Hair follicle dermal papilla cell (primary cell): ENCODE results near the gene C1QL1. TPM values are rescaled to one million over a fixed set of nuclear protein-coding genes. Genes with fewer than 3 reads are reported as not detected.
A peak's percentile ranks its signal among the peaks of the same experiment; 100 is the strongest.

ENCODE experiments used
- small RNA-seq: library from RNA; depleted of rRNA; stranded (forward); fragments of <200 nt; gene quantifications from one replicate; pipeline ENCODE3, GENCODE V24; 2012
- total RNA-seq: library from RNA; depleted of rRNA; stranded (reverse); fragments of >200 nt; gene quantifications from 2 replicates; pipeline ENCODE4 v1.2.3, GENCODE V29; 2012

The C1QL1 gene
- 0.49 and 0.65 TPM in 2 replicates for total RNA-seq

GRCh38 chr17:44968225-44969143, at the start of gene C1QL1:
Gene C1QL1 (minus strand): TSS chr17:44968303. CDS start chr17:44968048, 255 bp downstream.

GRCh38 chr17:44947461-44948314, 20.4 kb downstream of the C1QL1 start, which contains the start of gene KIF18B:
Gene KIF18B (minus strand): TSS chr17:44947773. CDS start chr17:44936344, 11,429 bp downstream.

GRCh38 chr17:44915321-44915726, 52.8 kb downstream of the C1QL1 start, which contains the start of gene GFAP:
Gene GFAP (minus strand): TSS chr17:44915500. CDS start chr17:44915486, 14 bp downstream.

Small RNA genes lying within 50 kb of the gene (small RNA-seq; reads per million reads assigned to genes)
- gene AC015936.2, result not detected
- gene MIR6783, result 0.88 reads per million, percentile 14 among the genes with 10 or more reads in this experiment

Other genes starting within 250 kb of the C1QL1 start
- gene ADAM11, start 209.3 kb downstream of the C1QL1 start, total RNA-seq, result 0.61 and 1.3 TPM in 2 replicates
- gene GJC1, start 138.0 kb downstream of the C1QL1 start, total RNA-seq, result 33.4 and 53.7 TPM in 2 replicates
- gene HIGD1B, start 120.4 kb downstream of the C1QL1 start, total RNA-seq, result not detected in 2 replicates
- 92.7 and 107 TPM in 2 replicates for gene EFTUD2, start 68.9 kb downstream of the C1QL1 start, total RNA-seq
- gene GFAP, start 52.8 kb downstream of the C1QL1 start, total RNA-seq, result 1.2 and 2.1 TPM in 2 replicates
- gene KIF18B, start 20.5 kb downstream of the C1QL1 start, total RNA-seq, result 0.49 and 0.81 TPM in 2 replicates
- gene DCAKD, start 83.3 kb upstream of the C1QL1 start, total RNA-seq, result 52.4 and 56.2 TPM in 2 replicates
- gene NMT1, start 93.0 kb upstream of the C1QL1 start, total RNA-seq, result 82.4 and 90.6 TPM in 2 replicates
- 29.4 and 97.3 TPM in 2 replicates for gene PLCD3, start 164.2 kb upstream of the C1QL1 start, total RNA-seq
- 9.1 and 9.9 TPM in 2 replicates for gene ACBD4, start 167.4 kb upstream of the C1QL1 start, total RNA-seq
- 16.9 and 17.6 TPM in 2 replicates for gene HEXIM1, start 180.2 kb upstream of the C1QL1 start, total RNA-seq
- 6.0 and 7.3 TPM in 2 replicates for gene HEXIM2, start 193.6 kb upstream of the C1QL1 start, total RNA-seq